SKM-1 treated with dmso at 0.1 percent for 144 hours (cell line): ENCODE measurements around the gene TRIM65.
A peak's percentile ranks its signal among the peaks of the same experiment; 100 is the strongest.
"Not testable (repeated sequence)": the region's sequence is repeated elsewhere in the genome, so short reads cannot be mapped to it uniquely, and the experiment has no call there.

Experiments used
- DNase-seq: peaks from one replicate; lab custom pipeline; 2025; ENCODE audit not compliant: unreplicated experiment; lab: John Stamatoyannopoulos, UW

TRIM65 gene

DNA sequence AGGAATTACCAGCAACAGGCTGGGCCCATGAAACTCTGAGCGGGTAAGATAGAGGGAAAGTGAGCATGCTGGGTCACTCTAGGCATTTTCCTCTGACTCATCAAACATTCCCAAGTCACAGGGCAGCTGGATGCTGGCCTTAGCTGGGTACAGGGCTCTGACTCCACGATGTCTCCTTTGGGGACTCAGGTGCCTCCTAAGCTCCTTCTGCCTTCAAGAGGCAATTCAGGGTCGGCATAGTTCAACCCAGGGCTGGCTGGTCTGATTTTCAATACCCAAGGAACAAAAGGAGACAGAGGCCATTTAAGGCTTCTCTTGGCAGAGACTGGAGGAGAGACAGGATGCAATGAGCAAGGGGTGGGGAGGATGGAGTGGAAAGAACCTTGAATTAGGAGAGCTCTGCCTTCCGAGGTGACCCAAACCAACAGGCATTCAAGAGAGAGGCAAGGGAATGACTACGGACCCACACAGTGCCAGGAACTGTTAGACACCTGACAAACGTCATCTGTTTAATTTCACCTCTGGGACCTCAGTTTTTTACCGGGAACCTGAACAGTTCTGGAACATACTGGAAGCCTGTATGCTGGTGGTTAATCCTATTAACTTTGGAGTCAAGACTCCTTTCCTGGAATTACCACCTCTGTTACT is 42.5 kb downstream of the TRIM65 start:
- no peak for DNase-seq

DNA sequence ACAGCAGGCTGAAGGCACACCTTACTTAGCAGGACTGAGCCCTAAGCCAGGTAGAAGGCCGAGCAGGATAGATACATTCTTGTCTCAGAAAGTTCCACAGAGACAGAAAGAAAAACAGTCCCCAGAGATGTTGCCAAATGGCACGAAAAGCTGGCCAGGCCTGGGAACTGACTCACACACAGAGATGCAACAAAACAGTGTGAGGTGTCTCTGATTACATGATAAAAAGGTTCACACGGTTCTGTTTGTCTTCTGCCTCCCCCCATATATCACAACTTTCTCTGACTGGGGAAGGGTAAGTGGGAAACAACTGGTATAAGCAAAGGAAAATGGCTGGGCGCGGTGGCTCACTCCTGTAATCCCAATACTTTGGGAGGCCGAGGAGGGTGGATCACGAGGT is 43.3 kb downstream of the TRIM65 start:
- no peak for DNase-seq

DNA sequence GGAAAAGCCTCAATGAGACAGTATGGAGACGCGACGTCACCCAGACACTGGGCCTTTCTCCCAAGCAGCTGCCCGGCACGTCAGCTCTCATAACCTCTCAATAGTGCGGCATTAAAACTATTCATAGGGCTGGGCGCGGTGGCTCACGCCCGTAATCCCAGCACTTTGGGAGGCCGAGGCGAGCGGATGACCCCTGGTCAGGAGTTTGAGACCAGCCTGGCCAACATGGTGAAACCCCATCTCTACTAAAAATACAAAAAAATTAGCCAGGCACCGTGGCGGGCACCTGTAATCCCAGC is 45.1 kb downstream of the TRIM65 start:
- DNase-seq, result not testable (repeated sequence)

DNA sequence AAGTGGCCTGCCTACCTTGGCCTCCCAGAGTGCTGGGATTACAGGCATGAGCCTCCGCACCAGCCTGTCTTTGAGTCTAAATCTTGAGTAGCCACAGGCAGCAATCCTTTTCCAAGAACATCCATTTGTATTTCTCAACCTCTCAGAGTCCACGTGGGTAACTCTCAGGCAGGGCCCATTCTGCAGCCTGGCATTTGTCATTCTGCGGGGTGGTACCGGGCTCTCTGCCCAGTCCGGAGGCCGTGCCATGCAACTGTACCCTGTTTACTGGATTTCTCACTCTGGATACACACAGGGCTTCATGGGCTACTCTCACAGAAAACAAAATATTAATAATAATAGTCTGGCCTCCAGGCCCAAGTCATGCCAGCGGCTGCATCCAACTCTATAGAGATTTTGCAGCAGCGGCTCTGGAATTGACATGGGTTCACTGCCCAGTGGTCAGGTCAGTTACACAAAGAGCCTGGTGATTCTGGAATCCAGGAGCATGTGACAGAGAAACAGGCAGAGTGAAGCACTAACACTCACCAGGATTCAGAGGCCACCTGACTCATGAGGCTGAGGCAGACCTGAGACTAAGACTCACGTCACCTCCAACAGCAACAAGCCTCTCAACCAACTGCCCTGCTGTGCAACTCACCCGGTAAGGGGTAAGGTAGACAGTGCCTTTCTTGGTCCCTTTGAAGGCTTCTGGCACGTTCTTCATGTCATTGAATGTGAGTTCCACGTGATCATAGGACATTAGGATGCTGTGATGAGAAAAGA is 45.6 kb downstream of the TRIM65 start:
- DNase-seq, result no peak

DNA sequence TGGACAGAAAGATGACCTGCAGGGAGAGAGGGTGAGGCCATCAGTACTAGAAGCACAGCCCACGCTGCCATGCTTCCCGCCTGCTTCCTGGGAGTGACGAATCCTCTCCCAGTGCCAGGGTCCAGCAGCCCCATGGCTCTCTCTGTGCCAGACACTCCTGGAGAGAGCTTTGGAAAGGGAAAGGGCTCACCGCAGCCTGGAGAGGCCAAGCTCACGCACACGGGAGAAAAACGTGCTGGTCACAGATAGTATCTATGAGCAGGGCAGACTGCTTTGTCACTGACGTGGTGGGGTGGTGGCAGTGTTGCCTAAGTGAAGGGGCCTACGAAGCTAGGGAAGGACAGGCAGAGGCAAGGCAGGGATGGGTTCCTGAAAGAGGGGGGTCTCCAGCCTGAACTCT is 47.0 kb downstream of the TRIM65 start:
- DNase-seq, result no peak

DNA sequence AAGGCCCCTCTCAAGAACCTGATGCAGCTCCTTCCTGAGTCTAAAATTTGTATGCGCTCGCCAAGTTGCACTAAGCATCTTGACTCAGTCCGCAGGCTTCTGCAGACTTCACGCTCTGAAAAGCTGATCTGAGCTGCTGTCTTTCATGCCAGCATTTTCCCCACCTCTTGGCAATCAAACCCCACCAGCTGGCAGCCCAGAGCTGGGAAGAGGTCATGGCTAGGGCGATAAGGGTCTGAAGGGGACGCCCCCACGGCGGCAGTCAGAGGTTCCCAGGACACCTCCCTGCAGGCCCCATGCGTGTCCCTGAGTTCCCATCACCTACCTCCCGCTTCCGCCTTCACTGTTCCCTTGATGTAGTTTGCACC is 47.5 kb downstream of the TRIM65 start:
- no peak for DNase-seq

DNA sequence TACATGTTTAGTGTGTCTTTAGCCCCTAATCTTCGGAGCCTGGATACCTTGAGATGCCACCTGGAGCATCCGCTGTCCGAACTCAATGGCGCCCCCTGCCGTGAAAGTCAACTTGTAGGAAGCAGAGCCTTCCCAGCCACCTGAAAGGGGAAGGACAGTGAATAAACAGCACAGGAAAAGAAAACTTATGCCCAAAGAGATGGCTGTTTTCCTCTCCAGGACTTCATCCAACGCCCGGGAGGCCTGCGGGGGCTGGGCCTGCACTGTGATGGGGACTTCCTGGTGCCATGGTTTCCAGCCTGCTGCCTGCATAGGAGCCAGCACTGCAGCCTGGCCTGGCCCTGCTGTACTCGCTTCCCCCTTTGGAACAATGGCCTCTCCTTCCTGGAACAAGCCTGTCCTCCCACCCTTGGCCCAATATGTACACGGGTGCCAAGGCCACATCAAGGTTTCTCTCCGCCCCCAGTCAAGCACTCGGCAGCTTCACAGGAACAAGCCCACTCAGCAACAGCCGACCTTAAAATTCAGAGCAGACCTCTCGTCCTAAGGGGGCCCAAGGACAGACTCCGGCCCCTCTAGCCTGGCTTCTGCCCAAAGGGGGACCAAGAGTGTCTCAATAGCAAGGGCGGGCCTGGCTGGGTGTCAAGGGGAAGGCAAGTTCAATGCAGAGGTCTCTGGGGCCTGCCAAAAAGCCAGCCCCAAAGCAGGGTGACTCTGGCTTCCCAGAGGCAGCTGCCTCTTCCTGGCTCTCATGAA is 48.0 kb downstream of the TRIM65 start:
- peak; percentile 63 for DNase-seq

DNA sequence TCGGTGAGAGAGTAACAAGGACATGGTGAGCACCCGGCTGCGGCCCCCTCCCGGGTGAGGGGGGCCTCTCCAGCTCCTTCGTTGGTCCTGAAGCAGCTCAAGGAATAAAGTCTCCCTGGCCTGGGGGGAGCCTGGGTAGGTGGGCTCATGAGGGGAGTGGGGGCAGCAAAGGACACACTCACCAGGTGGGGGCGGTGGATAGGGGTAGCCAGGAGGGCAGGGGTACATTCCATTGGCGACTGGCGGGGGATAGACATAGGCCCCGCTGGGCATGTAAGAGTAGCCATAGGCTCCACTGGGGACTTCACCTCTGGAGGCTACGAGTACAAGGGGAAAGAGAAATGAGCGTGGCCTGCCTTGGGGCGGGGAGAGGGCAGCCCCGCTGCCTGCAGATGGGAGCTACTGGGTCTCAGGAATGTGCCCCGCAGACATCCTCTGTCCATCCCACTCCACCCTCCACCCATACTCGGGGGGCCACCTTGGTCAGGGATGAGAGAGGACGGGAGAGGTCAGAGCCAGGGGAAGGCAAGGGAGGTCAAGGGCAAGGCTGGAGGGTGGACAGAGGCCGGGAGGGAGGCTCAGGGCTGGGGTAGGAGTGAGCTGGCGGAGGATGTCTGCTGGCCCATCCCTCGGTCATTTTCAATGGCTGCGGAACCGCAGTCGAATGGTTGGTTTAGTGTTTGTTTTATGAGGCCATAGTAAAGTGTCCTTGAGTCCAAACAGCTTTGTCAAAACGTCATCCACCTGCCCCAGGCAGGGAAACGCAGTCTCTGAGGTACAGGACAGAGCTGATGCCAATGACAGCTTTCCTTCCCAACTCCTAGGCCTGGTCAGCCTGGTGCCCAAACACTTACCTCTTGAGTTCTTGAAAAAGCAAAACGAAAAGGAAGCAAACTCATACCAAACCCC is 48.9 kb downstream of the TRIM65 start:
- no peak for DNase-seq

DNA sequence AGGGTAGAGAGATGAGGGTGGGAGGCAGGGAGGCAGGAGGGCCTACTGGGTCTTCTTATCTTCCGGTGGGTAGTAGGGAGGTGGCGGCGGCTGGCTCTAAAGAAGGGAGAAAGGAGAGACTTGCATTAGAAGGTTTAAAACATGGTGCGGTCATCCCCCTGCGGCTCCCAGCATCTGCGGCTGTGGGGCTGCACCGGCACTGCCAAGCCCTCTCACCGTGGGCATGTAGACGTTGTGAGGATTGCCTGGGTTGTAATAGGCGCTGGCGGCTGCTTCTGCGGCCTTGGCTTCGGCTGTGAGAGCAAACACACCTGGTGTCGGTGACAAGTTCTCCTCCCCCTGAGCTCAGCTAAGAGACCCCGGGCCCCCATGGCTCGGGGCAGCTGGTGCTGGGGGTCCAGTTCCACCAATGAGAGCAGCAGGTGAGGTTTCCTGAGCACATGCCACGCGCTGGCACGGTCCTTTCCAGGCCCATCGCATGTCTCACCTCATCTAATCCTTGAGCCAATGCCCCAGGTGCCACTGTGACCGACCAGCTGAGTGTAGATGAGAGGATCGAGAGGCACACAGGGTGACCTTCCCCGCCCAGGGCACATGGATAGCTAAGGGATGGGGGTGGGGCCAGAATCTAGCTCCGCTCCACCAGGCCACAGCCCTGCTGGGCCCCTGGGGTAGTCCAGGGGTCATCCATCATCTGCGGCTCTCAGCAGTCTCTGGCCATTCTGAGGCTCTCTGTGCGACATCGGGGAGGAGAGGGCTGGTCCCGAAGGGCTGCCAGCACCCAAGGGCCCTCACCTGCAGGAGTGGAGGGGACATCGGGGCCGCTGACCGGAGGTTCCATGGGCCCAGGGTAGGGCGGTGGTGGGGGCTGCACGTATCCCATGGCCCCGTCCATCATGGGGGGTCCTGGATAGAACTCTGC is 49.8 kb downstream of the TRIM65 start:
- no peak for DNase-seq

DNA sequence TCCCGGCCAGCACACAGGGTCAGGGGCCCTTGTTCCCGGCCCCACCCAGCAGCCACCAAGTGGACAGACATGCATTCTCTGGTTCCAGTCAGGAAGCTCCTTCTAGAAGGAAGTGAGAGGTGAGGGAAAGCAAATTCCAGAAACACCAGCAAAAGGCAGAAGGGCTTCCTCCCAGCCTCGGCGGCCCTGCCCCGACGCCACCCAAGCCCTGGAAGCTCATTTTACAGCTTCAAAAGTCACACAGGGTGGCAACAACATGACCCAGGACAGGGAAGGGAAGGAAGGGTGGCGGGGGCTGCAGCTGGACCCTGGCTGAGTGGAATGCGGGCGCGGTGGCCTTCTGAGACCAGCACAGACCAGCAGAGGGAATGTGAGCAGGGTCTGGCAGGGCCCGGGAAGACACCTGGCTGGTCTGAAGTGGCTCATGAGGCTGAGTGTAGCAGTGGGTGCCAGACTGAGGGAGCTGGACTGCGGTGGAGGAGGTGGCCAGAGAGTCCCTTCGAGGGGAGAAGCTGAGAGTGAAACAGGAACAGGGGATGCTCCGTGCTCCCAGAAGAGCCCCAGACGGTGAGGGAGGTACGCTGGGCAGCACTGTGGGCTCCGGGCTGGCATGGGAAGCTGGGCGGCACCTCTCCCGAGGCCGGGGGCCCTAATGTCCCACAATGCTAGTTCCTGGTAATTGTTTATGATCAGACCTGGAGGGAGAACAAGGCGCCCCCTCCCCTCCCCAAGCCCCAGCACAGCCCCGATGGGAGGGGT is 50.6 kb downstream of the TRIM65 start:
- DNase-seq, result no peak

DNA sequence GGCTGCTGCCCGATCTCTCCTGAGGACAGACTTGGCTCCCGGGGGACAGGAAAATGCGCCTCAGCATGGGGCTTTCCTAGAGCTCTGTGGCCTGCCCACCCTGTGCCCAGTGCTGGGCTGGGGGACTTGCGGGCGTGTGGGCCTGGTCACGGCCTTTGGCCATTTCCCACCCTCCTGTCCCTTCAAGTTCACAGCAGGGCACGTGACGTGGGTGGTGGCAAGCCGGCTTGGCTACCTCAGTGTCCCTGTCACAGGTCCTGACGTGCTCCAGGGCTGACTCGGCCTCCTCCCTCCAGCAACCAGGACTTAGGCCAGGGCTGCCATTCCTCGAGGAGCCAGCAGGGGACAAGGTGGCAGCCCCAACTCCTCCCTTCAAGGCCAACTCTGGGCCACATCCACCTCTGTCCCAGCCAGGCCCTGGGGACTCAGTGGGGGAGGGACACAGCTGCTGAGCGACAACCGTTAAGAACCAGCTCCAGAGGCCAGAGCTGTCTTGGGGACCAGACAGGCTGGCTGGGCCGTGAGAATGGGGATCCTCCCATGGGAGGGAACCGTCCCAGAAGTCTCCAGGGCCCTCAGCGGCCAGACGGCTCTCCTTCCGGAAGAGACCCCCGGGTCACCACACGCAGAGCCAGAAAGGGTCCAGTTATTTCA is 51.6 kb downstream of the TRIM65 start:
- peak; percentile 91 for DNase-seq

DNA sequence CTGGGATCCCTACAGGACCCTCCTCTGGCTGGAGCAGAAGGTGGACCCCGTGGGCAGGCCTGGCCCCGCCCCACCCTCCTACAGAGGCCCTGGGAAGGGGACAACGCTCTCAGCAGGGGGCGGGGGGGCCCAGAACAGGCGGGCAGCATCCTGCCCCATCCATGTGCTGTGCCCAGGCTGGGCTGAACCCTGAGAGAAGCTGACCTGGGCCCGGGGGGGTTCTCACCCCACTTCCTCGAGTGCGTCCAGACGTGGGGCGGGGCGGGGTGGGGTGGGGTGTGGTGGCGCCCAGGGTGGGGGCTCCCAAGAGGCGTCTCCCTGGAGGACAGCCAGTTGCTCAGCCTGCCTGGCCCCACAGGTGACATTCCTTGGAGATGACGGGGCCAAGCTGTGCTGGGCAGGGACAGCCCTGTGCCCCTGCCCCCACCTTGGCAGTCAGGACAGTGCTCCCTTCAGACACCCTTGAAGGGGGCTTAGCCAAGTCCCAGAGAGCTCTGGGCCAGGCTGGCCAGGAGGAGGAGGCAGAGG is 52.2 kb downstream of the TRIM65 start:
- DNase-seq, result no peak

DNA sequence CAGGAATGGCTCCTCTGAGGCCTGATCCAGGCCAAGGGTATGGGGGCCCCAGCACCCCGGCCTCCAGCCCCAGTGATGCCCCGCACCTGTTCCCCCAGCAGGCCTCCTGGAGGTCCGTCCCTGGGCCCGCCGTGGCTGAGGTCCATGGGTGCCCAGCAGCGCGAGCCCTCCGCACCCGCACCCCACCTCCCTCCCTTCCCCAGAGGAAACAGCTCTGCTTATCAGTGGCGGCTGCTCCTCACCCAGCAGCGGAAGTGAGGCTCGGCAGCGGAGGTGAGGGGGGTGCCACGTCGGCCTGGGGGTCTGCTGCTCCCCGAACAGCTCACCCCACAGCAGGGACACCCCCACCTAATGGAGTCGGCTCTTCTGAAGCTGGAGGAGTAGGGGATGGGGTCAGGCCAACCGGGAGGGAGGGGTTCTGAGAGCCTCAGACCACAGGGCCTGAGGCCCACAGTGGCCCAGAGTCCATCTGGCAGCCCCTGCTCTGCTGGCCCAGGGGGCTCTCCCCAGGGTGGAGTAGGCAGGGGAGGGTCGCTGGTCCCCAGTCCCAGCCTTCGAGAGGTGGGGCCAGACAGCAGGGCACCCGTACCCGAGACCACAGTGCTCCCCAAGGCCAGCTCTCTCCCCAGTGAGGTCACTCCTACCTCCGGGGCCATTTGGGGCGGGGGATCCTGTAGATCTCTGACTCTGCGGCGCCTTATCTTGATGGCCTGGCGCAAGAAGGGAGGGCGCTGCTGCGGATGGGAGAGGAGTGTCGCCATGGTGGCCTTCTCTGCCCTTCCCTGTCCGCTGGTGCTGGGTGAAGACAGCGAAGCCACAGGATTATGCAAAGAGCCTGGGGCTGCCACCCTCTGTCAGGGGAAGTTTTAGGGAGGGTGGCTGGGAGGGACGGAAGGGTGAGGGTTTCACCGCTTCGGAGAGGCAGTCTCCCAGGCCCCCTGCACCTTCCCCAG is 52.9 kb downstream of the TRIM65 start, which contains the start of gene UNC13D:
Gene UNC13D (minus strand): TSS at position 828 of the 953 bp plus-strand sequence. CDS start 67 bp downstream, at position 761.
- peak; percentile 89 for DNase-seq

DNA sequence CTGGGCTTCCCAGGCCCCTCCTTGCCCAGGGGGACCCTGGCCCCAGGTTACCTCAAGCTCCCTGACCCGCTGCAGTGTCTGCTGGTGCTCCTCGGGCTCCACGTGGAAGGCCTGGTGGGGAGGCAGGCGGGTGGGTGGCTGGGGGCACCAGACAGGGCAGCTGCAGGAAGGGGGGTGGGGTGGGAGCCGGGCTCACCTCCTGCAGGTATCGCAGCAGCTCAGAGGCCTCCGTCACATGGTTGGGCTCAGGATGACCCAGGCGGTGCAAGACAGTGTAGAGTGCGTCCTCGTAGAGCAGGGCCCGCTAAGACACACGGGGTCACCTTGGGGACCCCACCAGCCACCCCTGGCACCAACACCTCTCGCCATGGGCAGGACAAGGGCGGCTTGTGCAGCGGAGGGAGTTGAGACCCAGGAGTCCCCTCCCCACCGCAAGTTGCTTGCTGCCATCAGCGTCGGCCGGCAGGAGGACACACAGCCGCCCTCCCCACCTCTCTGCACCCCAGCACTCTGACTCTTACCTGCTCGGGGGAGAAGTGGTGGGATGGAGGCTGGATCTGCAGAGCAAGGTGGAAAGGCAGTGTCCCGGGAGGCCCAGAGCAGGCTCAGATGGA is 53.7 kb downstream of the TRIM65 start:
- no peak for DNase-seq

DNA sequence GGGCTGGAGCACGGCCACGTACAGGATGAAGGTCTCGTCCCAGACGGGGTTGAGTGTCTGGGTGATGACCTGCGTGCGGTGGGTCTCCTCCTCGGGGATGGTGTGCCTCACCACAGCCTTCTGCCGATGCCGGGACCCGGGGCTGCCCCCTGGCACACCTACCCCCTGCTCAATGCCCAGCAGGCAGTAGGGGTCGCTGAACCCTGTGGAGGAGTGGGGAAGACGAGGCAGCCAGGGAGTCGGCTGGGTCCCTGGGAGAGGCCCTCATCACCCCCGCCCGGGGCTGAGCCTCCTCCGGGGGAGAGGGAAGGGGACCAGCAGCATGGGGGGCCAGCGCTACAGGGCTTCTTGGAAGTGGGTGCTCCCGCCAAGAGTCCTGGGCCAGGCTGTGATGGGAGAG is 54.3 kb downstream of the TRIM65 start:
- DNase-seq, result no peak

DNA sequence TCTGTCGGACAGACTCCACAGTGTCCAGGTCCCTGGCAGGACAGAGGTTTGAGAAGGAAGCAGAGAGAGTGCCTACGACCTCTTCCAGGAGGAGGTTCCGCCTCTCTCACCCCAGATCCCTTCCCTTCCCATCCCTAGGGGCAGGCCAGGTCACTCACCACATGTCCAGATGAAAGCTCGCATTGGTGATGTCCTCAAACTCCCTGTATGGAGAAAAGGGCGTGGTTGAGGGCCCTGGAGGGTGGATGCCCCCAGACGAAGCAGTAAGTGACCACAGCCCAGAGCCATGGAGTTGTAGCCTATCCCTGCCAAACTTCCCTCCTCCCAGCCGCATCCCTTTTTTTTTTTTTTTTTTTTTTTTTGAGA is 56.0 kb downstream of the TRIM65 start:
- no peak for DNase-seq
